NOMO-1 (cell line): ENCODE results near the gene DOCK2.

Experiments used
- DNase-seq, 2 experiments: peaks; one replicate each; lab custom pipeline; 2025; ENCODE audit not compliant: unreplicated experiment in 2 of 2; lab: John Stamatoyannopoulos, UW

The DOCK2 gene

DNA sequence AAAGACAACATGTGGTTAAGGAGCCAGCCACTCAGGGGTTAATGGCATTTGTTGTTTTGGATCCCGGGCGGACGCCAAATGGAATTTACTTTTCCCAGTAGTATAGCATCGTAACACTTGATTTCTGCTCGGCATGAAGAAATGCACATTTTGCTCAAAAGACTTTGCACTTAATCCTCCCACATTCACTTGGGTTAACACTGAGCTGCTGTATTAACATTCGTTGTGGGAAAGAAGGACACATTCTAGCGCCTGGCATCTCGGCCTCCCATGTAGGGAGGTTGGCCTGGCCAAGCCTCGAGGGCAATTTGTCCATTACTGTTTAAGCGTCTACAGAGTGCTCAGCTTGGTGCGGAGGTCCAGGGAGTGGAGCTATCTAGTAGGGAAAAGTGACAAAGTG lies 375.5 kb downstream of the DOCK2 start:
- no peak for DNase-seq

DNA sequence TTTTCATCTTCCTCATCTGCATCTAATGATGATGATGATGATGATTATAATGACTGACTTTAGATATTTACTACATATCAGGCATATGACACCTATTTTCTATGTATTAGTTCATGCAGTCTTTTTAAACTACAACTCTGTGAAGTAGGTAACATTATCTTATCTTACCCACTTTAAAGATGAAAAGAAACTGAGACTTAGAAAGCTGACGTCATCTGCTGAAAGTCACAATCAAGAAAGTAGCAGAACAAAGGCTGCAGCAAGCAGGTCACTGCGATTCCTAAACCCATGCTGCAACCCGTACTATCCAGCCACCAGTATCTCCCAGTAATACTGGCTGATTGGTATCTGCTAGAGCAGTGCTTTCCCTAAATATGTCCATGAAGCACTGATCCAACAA lies 383.3 kb downstream of the DOCK2 start:
- DNase-seq, result no peak

DNA sequence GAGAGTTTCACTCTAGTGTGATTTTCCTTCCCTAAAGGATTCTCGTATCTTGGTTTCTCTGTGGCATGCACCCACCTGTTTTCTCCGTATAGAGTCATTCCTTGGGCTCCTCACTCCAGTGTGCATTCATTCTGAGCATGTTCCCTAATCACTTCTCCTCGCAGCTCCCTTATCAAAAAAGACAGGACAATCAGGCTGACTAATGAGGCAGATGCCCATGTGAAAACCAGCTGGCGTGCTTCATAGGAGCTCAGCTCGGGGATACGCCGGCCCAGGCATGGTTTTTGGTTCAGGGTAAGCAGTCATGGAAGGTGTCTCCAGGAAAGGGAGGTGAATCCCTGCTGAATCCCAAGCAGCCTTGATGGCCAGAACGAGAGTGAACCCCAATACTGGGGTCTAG lies 384.4 kb downstream of the DOCK2 start:
- DNase-seq, result no peak

DNA sequence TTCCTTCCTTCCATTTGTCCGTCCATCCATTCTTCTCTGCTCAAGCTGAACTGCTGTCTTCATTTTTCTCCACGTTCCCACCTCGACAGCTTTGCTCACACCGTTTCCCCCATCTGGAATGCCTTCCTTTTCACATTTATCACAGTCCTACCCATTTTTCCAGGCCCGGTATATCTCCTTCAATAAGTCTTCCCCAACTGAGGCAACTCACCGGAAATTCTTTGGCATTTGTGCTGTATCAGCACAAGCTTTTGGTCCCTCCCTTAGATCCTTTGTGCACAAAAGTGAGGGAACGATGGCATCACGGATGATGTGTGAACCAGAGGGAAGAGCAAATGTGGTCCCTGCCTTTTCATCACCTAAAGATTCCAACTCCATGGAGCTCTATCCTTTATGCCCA lies 388.8 kb downstream of the DOCK2 start:
- no peak for DNase-seq

DNA sequence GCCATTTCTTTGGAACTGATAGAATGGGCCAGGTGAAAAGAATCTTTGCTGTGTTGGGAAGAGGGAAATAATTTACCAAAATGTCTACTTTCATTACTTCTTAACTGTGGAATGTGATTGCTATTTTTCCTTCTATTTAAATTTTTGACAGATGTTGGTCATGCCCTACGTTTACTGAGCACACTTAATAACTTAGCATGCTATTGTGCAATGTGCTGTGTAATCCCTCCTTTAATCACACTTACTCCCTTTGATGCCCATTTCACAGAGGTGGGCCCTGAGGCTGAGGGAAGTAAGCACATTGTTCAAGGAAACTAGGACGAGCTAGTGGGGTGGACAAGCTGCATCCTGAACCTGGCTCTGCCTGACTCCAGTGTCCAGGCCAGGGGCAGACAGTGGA lies 391.0 kb downstream of the DOCK2 start:
- no peak for DNase-seq

DNA sequence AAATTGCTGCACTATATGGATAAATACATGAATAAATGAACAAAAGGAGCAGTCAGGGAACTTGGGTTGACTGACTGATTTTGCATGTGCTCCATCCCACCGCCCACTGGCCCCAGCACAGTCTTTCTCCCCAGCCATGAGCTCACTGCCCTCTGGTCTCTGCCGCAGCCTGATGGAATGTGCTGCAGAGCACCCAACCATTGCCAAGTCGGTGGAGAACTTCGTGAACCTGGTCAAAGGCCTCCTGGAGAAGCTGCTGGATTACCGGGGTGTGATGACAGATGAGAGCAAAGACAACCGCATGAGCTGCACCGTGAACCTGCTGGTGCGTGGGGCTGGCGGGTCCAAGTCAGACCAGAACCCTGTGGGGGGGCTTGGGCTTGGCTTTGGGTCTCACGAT lies 397.2 kb downstream of the DOCK2 start:
- no peak for DNase-seq

DNA sequence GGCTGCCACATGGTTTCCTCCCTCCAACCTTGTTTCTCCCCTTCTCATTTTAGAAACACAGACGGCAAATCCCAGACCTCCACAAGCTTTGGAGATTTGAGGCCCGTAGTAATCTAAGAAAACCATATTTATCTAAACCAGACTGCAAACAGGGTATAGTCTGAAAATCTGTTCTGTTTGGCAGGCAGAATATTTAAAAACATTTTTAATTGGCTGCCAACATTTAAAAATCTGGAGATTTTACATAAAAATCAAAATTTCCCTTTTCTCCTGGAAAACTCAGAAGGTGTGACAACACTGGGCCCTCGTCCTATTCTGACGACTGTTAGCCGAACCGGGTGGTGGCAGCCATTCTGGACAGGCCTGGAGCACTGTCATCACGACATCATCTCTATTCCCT lies 401.2 kb downstream of the DOCK2 start:
- no peak for DNase-seq

DNA sequence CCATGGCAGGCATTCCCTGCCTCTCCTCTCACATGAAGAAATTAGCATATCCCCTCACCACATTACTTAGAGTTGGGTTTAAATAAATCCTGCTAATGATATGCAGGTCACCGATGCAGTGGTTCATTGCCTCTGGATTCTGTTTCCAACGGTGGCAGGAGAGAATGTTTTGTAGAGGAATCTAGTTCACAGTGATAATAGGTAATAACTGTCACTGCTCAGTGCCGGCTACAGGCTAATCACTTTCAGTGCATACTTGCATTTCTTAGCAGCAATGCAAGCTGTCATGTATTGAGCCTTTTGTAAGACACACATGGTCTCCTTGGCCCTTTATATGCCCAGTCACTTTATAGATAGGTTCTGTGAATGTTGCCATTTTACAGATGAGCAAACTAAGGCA lies 402.8 kb downstream of the DOCK2 start:
- no peak for DNase-seq

DNA sequence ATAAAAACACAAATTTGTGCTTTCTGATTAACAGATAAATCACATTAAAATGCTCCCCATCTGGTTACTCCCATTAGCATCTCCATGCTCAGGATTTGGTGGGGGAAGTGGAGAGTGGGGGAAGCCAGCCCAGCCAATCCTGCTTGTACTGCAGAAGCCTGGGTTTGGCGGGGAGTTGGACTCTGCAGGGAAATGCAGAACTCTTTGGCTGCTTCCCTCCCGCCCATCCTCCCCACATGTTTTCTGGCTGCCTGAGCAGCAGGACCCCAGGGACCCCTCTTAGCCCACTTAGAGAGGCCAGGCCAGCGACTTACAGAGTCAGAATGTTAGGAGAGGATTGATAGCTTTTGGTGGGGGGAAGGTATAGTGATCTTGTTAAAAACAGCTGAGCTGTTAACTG lies 409.2 kb downstream of the DOCK2 start:
- DNase-seq, result no peak

DNA sequence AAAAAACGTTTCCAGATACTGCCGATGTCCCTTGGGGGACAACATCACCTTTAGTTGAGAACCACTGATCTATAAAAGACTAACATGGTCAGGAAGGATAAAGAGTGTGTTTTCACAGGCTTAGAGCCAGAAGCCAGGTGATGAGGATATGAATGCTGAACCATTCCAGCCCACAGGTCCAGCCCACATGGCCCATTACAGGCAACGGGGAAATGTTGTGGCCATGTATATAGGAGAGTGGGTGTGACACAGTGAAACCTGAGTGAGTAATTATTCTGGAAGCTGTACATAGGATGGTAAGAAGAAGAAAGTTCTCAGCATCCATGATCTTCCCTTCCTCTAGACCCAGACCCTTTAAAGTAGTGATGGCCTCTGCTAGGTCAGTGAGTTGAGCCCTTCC lies 412.6 kb downstream of the DOCK2 start:
- DNase-seq, result no peak

DNA sequence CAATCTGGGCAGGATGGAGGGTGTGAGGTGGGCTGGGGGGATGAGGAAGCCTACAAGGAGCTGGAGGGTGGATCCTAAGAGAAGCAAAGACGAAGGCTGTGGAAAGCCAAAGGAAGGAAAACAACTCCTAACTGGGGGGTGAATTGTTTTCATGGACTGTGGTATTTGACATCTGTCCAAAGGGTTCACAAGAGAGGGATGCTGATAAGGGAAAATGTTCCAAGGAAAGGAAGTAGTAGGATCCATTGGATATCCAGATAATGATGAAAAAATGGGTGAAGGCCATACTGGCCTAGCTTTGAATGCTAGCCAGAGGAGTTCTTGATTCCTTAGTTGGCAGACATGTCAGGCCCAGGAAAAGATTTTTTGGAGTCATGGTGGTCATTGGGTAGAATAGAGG lies 416.8 kb downstream of the DOCK2 start:
- no peak for DNase-seq

DNA sequence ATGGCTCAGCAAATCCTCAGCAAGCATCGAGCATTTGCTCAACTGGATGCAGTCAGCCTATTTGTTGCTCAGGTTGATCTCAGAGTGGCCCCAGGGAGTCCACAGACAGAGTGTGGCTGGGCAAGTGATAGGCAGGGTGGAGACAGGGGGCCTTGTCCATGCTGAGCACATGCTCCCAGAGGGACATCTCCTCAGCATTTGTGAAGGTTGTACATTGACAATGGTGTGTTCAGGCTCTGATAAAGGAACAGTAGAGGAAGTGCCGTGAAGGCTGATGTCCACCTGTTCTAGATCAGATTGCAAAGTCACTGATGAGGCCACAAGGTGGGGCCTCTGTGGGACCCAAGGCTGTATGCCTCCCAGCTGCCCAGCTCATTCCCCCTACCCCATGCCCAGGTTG lies 418.5 kb downstream of the DOCK2 start:
- no peak for DNase-seq

DNA sequence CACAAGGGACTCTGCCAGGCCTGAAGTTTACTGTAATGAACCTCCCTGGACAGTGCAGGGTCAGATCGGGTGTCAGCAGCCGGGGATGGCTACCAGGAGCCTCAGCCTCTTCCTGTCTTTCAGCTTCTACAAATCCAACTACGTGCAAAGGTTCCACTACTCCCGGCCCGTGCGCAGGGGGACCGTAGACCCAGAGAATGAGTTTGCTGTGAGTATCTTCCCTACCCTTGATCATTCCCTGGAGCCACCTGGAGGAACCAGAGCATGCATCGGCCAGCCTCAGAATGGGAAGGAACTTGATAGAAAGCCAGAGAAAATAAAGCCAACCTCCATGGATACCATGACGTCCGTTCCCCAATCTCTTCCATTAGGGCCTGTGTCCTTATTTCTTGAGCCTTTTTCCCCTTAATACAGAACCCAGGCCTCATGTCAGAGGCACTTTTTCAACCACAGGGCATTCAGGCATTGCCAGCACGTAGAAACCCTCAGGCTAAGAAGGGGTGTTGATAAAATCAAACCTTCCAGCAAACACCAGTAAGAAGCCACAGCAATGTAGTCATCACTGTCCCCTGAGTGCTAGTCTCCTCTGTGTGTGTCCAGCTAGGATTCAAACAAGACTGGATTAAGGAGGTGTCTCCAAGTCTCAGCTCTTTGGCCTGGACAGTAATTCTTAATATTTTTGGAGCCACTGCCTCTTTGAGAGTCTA lies 419.6 kb downstream of the DOCK2 start:
- no peak for DNase-seq

DNA sequence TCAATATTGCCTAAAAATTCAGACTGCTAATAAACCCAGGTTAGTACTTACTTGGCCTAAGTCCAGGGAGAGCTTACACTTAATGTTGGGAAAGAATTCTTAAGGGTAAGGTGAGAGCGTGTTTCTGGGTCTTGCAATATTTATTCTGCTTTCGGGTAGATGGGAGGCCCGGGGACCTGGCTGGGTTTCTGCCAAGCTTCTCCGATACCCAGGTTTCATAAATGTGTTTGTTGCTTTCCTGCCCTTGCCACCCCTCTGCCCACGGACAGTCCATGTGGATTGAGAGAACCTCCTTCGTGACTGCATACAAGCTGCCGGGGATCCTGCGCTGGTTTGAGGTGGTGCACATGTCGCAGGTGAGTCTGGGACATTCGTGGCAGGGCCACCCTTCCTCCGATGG lies 420.2 kb downstream of the DOCK2 start:
- no peak for DNase-seq

DNA sequence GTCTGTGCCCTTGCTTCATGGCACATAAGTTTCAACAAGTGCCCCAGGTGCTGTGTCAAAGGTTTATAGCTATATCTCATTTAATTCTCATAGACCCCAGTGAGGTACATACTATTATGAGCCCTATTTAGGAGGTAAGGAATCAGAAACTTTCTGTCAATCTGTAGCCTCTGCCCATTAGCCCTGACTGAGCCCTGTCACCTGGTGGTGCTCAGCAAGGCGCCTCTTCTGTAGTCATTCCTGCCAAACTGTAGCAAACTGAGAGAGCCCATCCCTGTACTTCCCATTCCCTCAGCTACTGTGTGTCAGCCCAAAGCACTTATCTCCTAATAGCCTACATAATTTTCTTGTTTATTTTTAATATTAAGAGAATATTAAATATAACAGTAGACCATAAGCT lies 422.1 kb downstream of the DOCK2 start:
- no peak for DNase-seq

DNA sequence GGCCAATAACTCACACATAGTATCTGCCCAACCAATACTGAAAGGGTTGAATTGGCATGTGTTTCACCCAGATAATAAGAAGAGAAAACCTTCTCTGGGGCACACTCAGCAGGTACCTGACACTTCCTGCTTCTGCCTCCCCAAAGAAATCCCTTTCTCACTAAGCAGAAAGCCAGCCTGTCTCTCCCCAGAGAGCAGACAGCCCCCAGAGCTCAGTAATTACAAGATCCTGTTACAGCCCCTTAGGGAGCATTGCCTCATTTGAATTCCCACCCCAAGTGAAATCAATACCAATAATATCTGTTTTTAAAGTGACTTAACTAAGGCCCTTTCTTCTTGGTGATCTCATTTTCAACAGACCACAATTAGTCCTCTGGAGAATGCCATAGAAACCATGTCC lies 430.1 kb downstream of the DOCK2 start:
- no peak for DNase-seq

DNA sequence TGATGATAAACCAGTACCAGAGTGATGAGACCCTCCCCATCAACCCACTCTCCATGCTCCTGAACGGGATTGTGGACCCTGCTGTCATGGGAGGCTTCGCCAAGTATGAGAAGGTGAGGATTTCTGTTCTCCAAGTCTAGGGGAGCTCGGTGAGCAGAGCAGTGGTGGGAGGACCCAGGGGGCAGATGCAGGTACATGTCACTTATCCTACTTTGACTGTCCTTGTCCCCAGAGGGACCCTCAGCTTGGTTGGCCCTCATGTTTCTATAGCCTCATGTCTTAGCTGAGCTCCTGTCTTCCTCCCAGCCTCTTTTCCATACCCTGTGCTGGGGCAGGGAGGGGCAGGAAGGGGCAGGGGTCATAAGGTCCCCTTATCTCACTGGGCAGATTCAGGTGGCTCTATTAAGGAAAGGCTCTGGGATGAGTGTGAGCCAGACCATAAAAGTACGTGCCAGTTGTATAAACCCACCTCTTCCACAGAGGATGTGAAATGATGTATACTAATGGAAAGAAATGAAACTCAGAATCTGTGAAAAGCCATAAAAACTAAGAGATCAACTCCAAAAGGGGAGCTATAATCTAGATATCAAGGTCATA lies 430.6 kb downstream of the DOCK2 start:
- no peak for DNase-seq

DNA sequence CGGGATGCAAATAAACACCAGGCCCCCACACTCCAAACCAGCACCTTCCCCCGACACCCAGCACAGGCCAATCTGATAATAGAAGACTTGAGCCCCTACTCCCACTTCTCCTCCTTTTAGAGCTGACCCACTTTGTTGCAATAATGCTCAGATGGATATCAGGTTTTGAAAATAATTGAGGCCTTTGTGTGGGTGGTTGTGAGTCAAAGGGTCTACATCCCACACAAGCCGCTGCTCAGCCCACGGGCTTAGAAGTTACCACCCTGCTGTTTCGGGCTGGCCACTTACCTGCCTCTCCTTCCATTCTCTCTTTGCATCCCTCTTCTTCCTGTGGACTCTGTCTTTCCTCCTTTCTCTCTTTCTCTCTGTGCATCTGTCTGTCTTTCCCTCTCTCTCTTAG lies 432.4 kb downstream of the DOCK2 start:
- DNase-seq, result no peak

DNA sequence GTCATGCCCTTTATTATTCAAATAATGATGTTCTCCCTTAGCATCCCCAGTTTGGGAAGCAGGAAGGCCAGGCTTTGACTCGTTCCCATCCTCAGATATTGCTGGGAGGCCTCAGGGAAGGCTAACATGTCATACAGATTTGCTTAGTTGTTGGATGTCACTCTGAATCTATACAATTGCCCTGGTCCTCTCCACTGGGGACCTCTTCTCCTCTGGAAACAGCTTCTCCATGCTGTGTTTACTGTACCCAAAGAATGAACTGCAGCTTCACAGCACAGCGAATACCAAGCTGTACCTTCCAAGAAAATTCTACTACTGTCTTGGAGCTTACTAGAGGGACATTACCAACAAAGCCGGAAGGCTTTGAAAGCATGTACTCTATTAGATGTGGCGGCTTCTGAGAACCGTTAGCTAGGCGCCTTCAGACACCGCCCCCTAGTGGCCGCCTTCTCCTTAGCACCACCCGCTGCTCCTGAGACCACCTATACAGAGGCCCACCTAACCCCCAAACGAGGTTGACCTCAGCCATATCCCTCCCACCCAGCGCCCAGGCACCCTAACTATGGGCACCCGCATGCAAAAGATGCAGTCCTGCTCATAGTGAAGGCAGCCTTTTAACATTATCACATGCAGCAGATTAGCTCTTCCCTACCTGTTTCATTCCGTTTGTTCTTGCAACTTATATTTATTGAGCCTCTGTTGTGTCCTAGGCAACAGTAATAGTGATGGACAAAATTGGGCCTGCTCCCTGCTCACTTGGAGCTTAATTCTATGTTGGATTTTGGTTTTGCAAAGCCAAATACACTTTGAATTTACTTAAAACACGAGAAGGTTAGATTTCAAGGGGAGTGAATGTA lies 433.7 kb downstream of the DOCK2 start:
- DNase-seq, result peak in 1 of 2 experiments; percentile 5

DNA sequence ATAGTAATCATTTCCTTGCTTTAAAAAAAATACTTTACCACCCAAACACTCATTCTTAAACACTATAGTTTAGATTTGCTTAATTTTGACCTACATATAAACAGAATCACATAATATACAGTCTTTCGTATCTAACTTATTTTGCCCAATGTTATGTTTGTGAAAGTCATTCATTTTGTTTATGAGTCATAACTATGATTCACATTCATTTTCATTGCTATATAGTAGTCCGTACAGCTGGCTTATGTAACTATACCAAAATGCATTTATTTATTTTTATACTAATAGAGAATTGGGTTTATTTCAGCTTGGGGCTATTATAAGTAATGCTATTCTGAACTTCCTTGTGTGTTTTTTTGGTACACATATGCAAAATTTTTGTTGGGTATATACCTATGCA lies 434.7 kb downstream of the DOCK2 start:
- DNase-seq, result no peak

DNA sequence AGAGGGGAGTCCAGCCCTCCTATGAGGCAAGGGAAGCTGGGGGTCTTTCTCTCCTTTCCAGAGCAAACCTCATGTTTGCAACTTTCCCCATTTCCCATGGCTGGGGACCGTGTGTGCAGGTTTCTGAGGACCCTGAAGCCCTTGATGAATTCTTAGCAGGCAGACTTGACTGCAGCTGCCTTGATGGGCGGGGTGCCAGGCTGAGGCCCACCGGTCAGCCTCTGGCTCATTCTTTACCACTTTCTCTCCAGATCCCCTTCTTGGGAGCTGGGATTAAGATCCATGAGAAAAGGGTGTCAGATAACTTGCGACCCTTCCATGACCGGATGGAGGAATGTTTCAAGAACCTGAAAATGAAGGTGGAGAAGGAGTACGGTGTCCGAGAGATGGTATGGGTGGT lies 438.6 kb downstream of the DOCK2 start:
- no peak for DNase-seq

DNA sequence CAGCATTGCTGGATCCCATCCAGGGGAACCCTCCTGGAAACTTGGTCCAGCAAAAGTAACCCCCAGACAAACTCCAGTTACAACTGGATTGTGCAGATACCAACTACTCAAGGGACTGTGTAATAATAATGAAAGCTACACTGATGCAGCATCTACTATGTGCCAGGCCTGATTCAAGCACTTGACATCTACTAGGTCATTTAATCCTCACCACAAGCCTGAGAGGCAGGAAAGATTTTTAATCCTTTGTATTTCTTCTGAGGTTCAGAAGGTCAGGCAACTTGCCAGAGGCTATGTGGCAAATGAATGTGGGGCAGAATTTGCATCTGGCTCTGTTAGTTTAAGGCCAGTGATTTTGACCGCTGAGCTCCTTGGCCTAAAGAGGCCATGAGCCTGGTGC lies 439.1 kb downstream of the DOCK2 start:
- DNase-seq, result no peak
